Smooth muscle cell (in vitro differentiated cells): ENCODE measurements around the gene SNCG. TPM values are rescaled to one million over a fixed set of nuclear protein-coding genes. Genes with fewer than 3 reads are reported as not detected.
A peak's percentile ranks its signal among the peaks of the same experiment; 100 is the strongest.
"Not testable (repeated sequence)": the region's sequence is repeated elsewhere in the genome, so short reads cannot be mapped to it uniquely, and the experiment has no call there.

Source experiments
- DNase-seq: peaks from one replicate; lab custom pipeline; 2025; ENCODE audit not compliant: unreplicated experiment; lab: John Stamatoyannopoulos, UW
- H2AFZ ChIP-seq: fragments of 200-600 bp; sonication (generic); 2 replicates; pipeline ENCODE4 v1.6.0; 2016; ENCODE audit warnings: antibody characterized with exemption, low read depth, mild to moderate bottlenecking
- H3F3A ChIP-seq: fragments of 200-600 bp; sonication (generic); 2 replicates; pipeline ENCODE4 v1.6.0; 2017; ENCODE audit warnings: antibody characterized with exemption, low read depth
- H3K27ac ChIP-seq: fragments of 200-600 bp; sonication (generic); 2 replicates; pipeline ENCODE4 v1.5.1; 2016; ENCODE audit warnings: low read depth, mild to moderate bottlenecking
- H3K27me3 ChIP-seq: fragments of 200-600 bp; sonication (generic); 2 replicates; pipeline ENCODE4 v1.6.1; 2016; ENCODE audit warnings: low read depth, mild to moderate bottlenecking
- H3K36me3 ChIP-seq: fragments of 200-600 bp; sonication (generic); 2 replicates; pipeline ENCODE4 v1.5.1; 2016; ENCODE audit warnings: low read depth
- H3K4me1 ChIP-seq: fragments of 200-600 bp; sonication (generic); 2 replicates; pipeline ENCODE4 v1.5.1; 2016; ENCODE audit warnings: low read depth
- H3K4me2 ChIP-seq: fragments of 200-600 bp; sonication (generic); 2 replicates; pipeline ENCODE4 v1.6.0; 2016; ENCODE audit warnings: mild to moderate bottlenecking
- H3K4me3 ChIP-seq: fragments of 200-600 bp; sonication (generic); 2 replicates; pipeline ENCODE4 v1.5.1; 2016; ENCODE audit warnings: mild to moderate bottlenecking
- H3K79me2 ChIP-seq: fragments of 200-600 bp; sonication (generic); 2 replicates; pipeline ENCODE4 v1.6.0; 2016; ENCODE audit warnings: low read depth, mild to moderate bottlenecking
- H3K9ac ChIP-seq: fragments of 200-600 bp; sonication (generic); 2 replicates; pipeline ENCODE4 v1.6.0; 2016; ENCODE audit warnings: low read depth
- H3K9me3 ChIP-seq: fragments of 200-600 bp; sonication (generic); replicated peaks from 2 replicates; pipeline ENCODE4 v1.5.1; 2016; ENCODE audit warnings: low read depth
- H4K20me1 ChIP-seq: fragments of 200-600 bp; sonication (generic); 2 replicates; pipeline ENCODE4 v1.6.0; 2016; ENCODE audit warnings: low read depth
- CTCF ChIP-seq: fragments of 200-600 bp; sonication (generic); IDR thresholded peaks from 2 replicates; pipeline ENCODE4 v1.5.1; 2017; ENCODE audit warnings: borderline replicate concordance, mild to moderate bottlenecking, antibody characterized with exemption; ENCODE audit not compliant: insufficient read depth, poor library complexity, severe bottlenecking
- WGBS: methylation state at CpG from one replicate; pipeline ENCODE4 v1.1.7; 2016; ENCODE audit warnings: low lambda C conversion rate; 5-methylcytosine and 5-hydroxymethylcytosine counted together
- polyA plus RNA-seq: library from polyadenylated mRNA; unstranded; fragments of >200 nt; fragmentation: Nextera tagmentation; extraction: Ambion mirVana; gene quantifications from 2 replicates; pipeline ENCODE4 v1.2.1, GENCODE V29; 2016
- total RNA-seq: library from RNA; depleted of rRNA; stranded (reverse); fragments of >200 nt; gene quantifications from 2 replicates; pipeline ENCODE4 v1.2.3, GENCODE V29; 2014

The SNCG gene
- total and polyA plus RNA-seq, 2 experiments from 2014 or later, result 2.3 to 6.7 TPM

- TF ChIP-seq CTCF, result no peak
- H3K9me3 ChIP-seq, result no peaks in the 10 kb centered on the region
- no peak overlapping the region for H3K27ac ChIP-seq
- H3K79me2 ChIP-seq, result no peaks in the 10 kb centered on the region
- no peaks in the 10 kb centered on the region for H3K27me3 ChIP-seq
- no peaks in the 10 kb centered on the region for H3F3A ChIP-seq
- no peaks in the 10 kb centered on the region for H4K20me1 ChIP-seq
- H3K36me3 ChIP-seq, result no peaks in the 10 kb centered on the region
- no peak overlapping the region for H3K4me2 ChIP-seq
- no peak overlapping the region for H2AFZ ChIP-seq
- H3K4me3 ChIP-seq, result no peak overlapping the region
- DNase-seq, result no peak
- H3K4me1 ChIP-seq, result peaks cover 25% of the 10 kb centered on the region
- H3K9ac ChIP-seq, result no peak overlapping the region
- WGBS, result 98% methylated on average over 7 of the region's 7 CpGs
These were observed 6.3 kb upstream of the SNCG start for GRCh38 chr10:86952106-86952505.

GRCh38 chr10:86952697-86953096 lies 5.7 kb upstream of the SNCG start:
- H2AFZ ChIP-seq, H3K9me3 ChIP-seq, H3K4me2 ChIP-seq, H3K79me2 ChIP-seq, DNase-seq, H3K27ac ChIP-seq, H3K9ac ChIP-seq, H3K36me3 ChIP-seq, H3K27me3 ChIP-seq, H3K4me3 ChIP-seq, H4K20me1 ChIP-seq, H3F3A ChIP-seq: not testable (repeated sequence)
- 98% methylated on average over 10 of the region's 10 CpGs for WGBS
- peaks cover 25% of the 10 kb centered on the region for H3K4me1 ChIP-seq

GRCh38 chr10:86953747-86954680 lies 4.4 kb upstream of the SNCG start:
- no peaks in the 10 kb centered on the region for H3F3A ChIP-seq
- H3K36me3 ChIP-seq, result no peaks in the 10 kb centered on the region
- peak overlapping the region; percentile 51 for H3K27ac ChIP-seq
- H3K4me2 ChIP-seq, result peak overlapping the region; percentile 74
- H3K4me3 ChIP-seq, result no peak overlapping the region
- no peaks in the 10 kb centered on the region for H3K79me2 ChIP-seq
- DNase-seq, result peak; percentile 23
- H3K27me3 ChIP-seq, result no peaks in the 10 kb centered on the region
- H3K4me1 ChIP-seq, result peaks cover 26% of the 10 kb centered on the region
- H4K20me1 ChIP-seq, result no peaks in the 10 kb centered on the region
- H3K9ac ChIP-seq, result no peak overlapping the region
- H3K9me3 ChIP-seq, result no peaks in the 10 kb centered on the region
- WGBS, result 38% methylated on average over 15 of the region's 15 CpGs
- peak overlapping the region; percentile 82 for H2AFZ ChIP-seq
- no peak for TF ChIP-seq CTCF

GRCh38 chr10:86954681-86955500 lies 3.5 kb upstream of the SNCG start:
- Histone ChIP-seq H3K4me2 (peak overlapping the region; percentile 74), H2AFZ (peak overlapping the region; percentile 82), H3K9ac (no peak overlapping the region), H3K9me3 (no peaks in the 10 kb centered on the region), H4K20me1 (no peaks in the 10 kb centered on the region), H3K4me3 (no peak overlapping the region), H3K36me3 (no peaks in the 10 kb centered on the region), H3K79me2 (no peaks in the 10 kb centered on the region), H3F3A (no peaks in the 10 kb centered on the region), H3K27ac (peak overlapping the region; percentile 51), H3K4me1 (peaks cover 34% of the 10 kb centered on the region), H3K27me3 (no peaks in the 10 kb centered on the region)
- DNase-seq, result no peak
- no peak for TF ChIP-seq CTCF
- 52% methylated on average over 13 of the region's 13 CpGs for WGBS
